ENCODE data around the gene OSCAR. TPM values are rescaled to one million over a fixed set of nuclear protein-coding genes. Genes with fewer than 3 reads are reported as not detected.
A peak's percentile ranks its signal among the peaks of the same experiment; 100 is the strongest.

OSCAR gene
- total RNA-seq, 5 donors from 2014 or later (not counting 1 experiment from before 2014, with no cell fraction given), result 0.32 to 0.76 (median 0.58) TPM

GRCh38 chr19:54141356-54141755, 40.8 kb upstream of the OSCAR start:
- H3K27me3 ChIP-seq (replicated peaks in 1 of 2; ENCODE audit: control insufficient read depth in 2 of 2, extremely low read depth in 1 of 2, insufficient read depth in 2 of 2, low read length in 1 of 2), result no peaks in the 10 kb centered on the region
- H3K4me3 Mint-ChIP-seq, result no peak overlapping the region
- ATAC-seq (replicated peaks in 1 of 4), result no peak
- POLR2A ChIA-PET, result no interaction called here
- H3K27ac ChIP-seq (ENCODE audit: low read length), result no peak overlapping the region
- no peaks in the 10 kb centered on the region for H3K9me3 ChIP-seq
- peaks cover 32% of the 10 kb centered on the region for H3K36me3 Mint-ChIP-seq
- no peaks in the 10 kb centered on the region for H3K27me3 Mint-ChIP-seq
- peaks cover 15 to 63% of the 10 kb centered on the region in 2 donors for H3K36me3 ChIP-seq (ENCODE audit: control insufficient read depth in 2 of 2, extremely low read depth in 1 of 2, insufficient read depth in 1 of 2, low read length in 1 of 2)
- H3K4me1 Mint-ChIP-seq, result peaks cover 42 to 46% (median 42%) of the 10 kb centered on the region in 3 donors
- CTCF ChIA-PET, result no interaction called here
- no peak overlapping the region for H3K4me3 ChIP-seq (ENCODE audit: control insufficient read depth in 1 of 2, extremely low read depth in 1 of 2, low read length in 1 of 2)
- peaks cover 8 to 39% of the 10 kb centered on the region in 2 experiments for H3K4me1 ChIP-seq (ENCODE audit: control insufficient read depth in 1 of 2, extremely low read depth in 1 of 2, insufficient read depth in 2 of 2, low read length in 2 of 2)
- DNase-seq, result no peak
- no peak overlapping the region for H3K27ac Mint-ChIP-seq
- no CpG with 5 or more reads among the region's 3 CpGs for WGBS (ENCODE audit: insufficient coverage)
- no peaks in the 10 kb centered on the region for H3K9me3 Mint-ChIP-seq

GRCh38 chr19:54138489-54139256, 38.1 kb upstream of the OSCAR start:
- Mint-ChIP-seq H3K36me3 (peaks cover 15% of the 10 kb centered on the region), H3K27me3 (no peaks in the 10 kb centered on the region), H3K9me3 (no peaks in the 10 kb centered on the region), H3K4me1 (peaks cover 49 to 57% (median 54%) of the 10 kb centered on the region in 3 donors), H3K4me3 (peak overlapping the region; percentile 78 to 88 (median 87)), H3K27ac (peak overlapping the region; percentile 89 to 91)
- H3K9me3 ChIP-seq, result no peaks in the 10 kb centered on the region
- 17% methylated on average over 10 of the region's 31 CpGs for WGBS (ENCODE audit: insufficient coverage)
- peaks cover 6 to 36% of the 10 kb centered on the region in 2 donors for H3K36me3 ChIP-seq (ENCODE audit: control insufficient read depth in 2 of 2, extremely low read depth in 1 of 2, insufficient read depth in 1 of 2, low read length in 1 of 2)
- H3K4me1 ChIP-seq (ENCODE audit: control insufficient read depth in 1 of 2, extremely low read depth in 1 of 2, insufficient read depth in 2 of 2, low read length in 2 of 2), result peaks cover 13 to 47% of the 10 kb centered on the region in 2 experiments
- peak overlapping the region; percentile 26 to 73 for H3K4me3 ChIP-seq (ENCODE audit: control insufficient read depth in 1 of 2, extremely low read depth in 1 of 2, low read length in 1 of 2)
- DNase-seq (peak in 1 of 35 experiments; percentile 31), ATAC-seq (replicated peaks in 1 of 4) (no peak)
- H3K27me3 ChIP-seq (replicated peaks in 1 of 2; ENCODE audit: control insufficient read depth in 2 of 2, extremely low read depth in 1 of 2, insufficient read depth in 2 of 2, low read length in 1 of 2), result peaks cover 0 to 5% of the 10 kb centered on the region in 2 experiments
- peak overlapping the region; percentile 16 for H3K27ac ChIP-seq (ENCODE audit: low read length)
- POLR2A ChIA-PET, result interaction anchor here in 1 of 2 donors (0.6 kb wide), 1 partner anchor 12 kb away, joined by 6 read pairs; no protein-coding TSS in a partner anchor
- CTCF ChIA-PET, result no interaction called here

- POLR2A ChIA-PET, result interaction anchor here (0.8 to 1.7 kb wide), 13 partner anchors 13 to 1983 kb away, joined by 3 to 30 read pairs (median 6); partner anchors contain the start of genes LENG1 (in 1 of the 2), LENG8 (in 1 of the 2), MBOAT7 (in 1 of the 2) and PRPF31 (in 1 of the 2)
- H3K36me3 ChIP-seq (ENCODE audit: control insufficient read depth in 2 of 2, extremely low read depth in 1 of 2, insufficient read depth in 1 of 2, low read length in 1 of 2), result peaks cover 2 to 28% of the 10 kb centered on the region in 2 donors
- H3K4me1 Mint-ChIP-seq, result peaks cover 49 to 57% (median 54%) of the 10 kb centered on the region in 3 donors
- H3K36me3 Mint-ChIP-seq, result peaks cover 7% of the 10 kb centered on the region
- H3K27me3 ChIP-seq (replicated peaks in 1 of 2; ENCODE audit: control insufficient read depth in 2 of 2, extremely low read depth in 1 of 2, insufficient read depth in 2 of 2, low read length in 1 of 2), result peaks cover 0 to 5% of the 10 kb centered on the region in 2 experiments
- no peaks in the 10 kb centered on the region for H3K27me3 Mint-ChIP-seq
- no peaks in the 10 kb centered on the region for H3K9me3 Mint-ChIP-seq
- CTCF ChIA-PET, result interaction anchor here in 1 of 2 donors (0.5 to 1.9 kb wide), 13 partner anchors 19 to 1534 kb away, joined by 3 to 26 read pairs (median 4); partner anchors contain the start of genes LENG1, MBOAT7, PRPF31 and RPS9
- peak within 1 kb of the TSS; percentile 78 to 88 (median 87) for H3K4me3 Mint-ChIP-seq
- peaks cover 13 to 51% of the 10 kb centered on the region in 2 experiments for H3K4me1 ChIP-seq (ENCODE audit: control insufficient read depth in 1 of 2, extremely low read depth in 1 of 2, insufficient read depth in 2 of 2, low read length in 2 of 2)
- whole genome bisulfite sequencing (ENCODE audit: insufficient coverage), result under 1% methylated on average over 75 of the region's 103 CpGs
- ATAC-seq (replicated peaks in 1 of 4) (no peak), DNase-seq (peak in 23 of 35 experiments; percentile 12 to 55 (median 33))
- peak within 1 kb of the TSS; percentile 90 to 92 for H3K27ac Mint-ChIP-seq
- H3K4me3 ChIP-seq (ENCODE audit: control insufficient read depth in 1 of 2, extremely low read depth in 1 of 2, low read length in 1 of 2), result peak within 1 kb of the TSS; percentile 67 to 73
- no peaks in the 10 kb centered on the region for H3K9me3 ChIP-seq
- H3K27ac ChIP-seq (ENCODE audit: low read length), result peak within 1 kb of the TSS; percentile 70
These were observed 37.3 kb upstream of the OSCAR start, which contains the start of gene CNOT3 for GRCh38 chr19:54137699-54138488. TSS of gene CNOT3 (plus strand) at chr19:54137762. CDS start at chr19:54142979, 5,217 bp downstream.

- no peaks in the 10 kb centered on the region for H3K9me3 ChIP-seq
- Mint-ChIP-seq H3K4me1 (peaks cover 47 to 53% (median 50%) of the 10 kb centered on the region in 3 donors), H3K4me3 (peak overlapping the region; percentile 78 to 87 (median 85)), H3K27ac (peak overlapping the region; percentile 90 to 92), H3K36me3 (peaks cover 3% of the 10 kb centered on the region), H3K9me3 (no peaks in the 10 kb centered on the region), H3K27me3 (no peaks in the 10 kb centered on the region)
- POLR2A ChIA-PET, result interaction anchor here (0.8 to 1.7 kb wide), 15 partner anchors 12 to 1984 kb away, joined by 3 to 30 read pairs (median 5); partner anchors contain the start of genes PRPF31 (in 2 of the 2), TFPT (in 2 of the 2), LENG1 (in 1 of the 2) and LENG8 (in 1 of the 2)
- peak overlapping the region; percentile 70 for H3K27ac ChIP-seq (ENCODE audit: low read length)
- ATAC-seq (replicated peaks in 1 of 4) (peak; percentile 80 to 84 (median 81)), DNase-seq (peak; percentile 95 to 100 (median 99))
- H3K4me3 ChIP-seq (ENCODE audit: control insufficient read depth in 1 of 2, extremely low read depth in 1 of 2, low read length in 1 of 2), result peak overlapping the region; percentile 67 to 73
- under 1% methylated on average over 32 of the region's 46 CpGs for WGBS (ENCODE audit: insufficient coverage)
- CTCF ChIA-PET, result interaction anchor here in 1 of 2 donors (0.5 to 1.9 kb wide), 16 partner anchors 20 to 1534 kb away, joined by 3 to 26 read pairs (median 4); partner anchors contain the start of genes LENG1, MBOAT7, PRPF31 and RPS9
- H3K36me3 ChIP-seq (ENCODE audit: control insufficient read depth in 2 of 2, extremely low read depth in 1 of 2, insufficient read depth in 1 of 2, low read length in 1 of 2), result peaks cover 0 to 20% of the 10 kb centered on the region in 2 donors
- H3K27me3 ChIP-seq (replicated peaks in 1 of 2; ENCODE audit: control insufficient read depth in 2 of 2, extremely low read depth in 1 of 2, insufficient read depth in 2 of 2, low read length in 1 of 2), result peaks cover 0 to 5% of the 10 kb centered on the region in 2 experiments
- peaks cover 13 to 51% of the 10 kb centered on the region in 2 experiments for H3K4me1 ChIP-seq (ENCODE audit: control insufficient read depth in 1 of 2, extremely low read depth in 1 of 2, insufficient read depth in 2 of 2, low read length in 2 of 2)
These were observed 36.5 kb upstream of the OSCAR start for GRCh38 chr19:54136864-54137698.

GRCh38 chr19:54136086-54136863, 35.7 kb upstream of the OSCAR start:
- CTCF ChIA-PET, result interaction anchor here in 1 of 2 donors (0.6 to 1.9 kb wide), 12 partner anchors 21 to 1535 kb away, joined by 3 to 26 read pairs (median 4); partner anchors contain the start of genes LENG1, MBOAT7, PRPF31 and TFPT
- Mint-ChIP-seq H3K4me1 (peaks cover 40 to 45% (median 42%) of the 10 kb centered on the region in 3 donors), H3K27ac (peak overlapping the region; percentile 90 to 92), H3K9me3 (no peaks in the 10 kb centered on the region), H3K4me3 (peak overlapping the region; percentile 78 to 87 (median 85)), H3K36me3 (peaks cover 3% of the 10 kb centered on the region), H3K27me3 (no peaks in the 10 kb centered on the region)
- peaks cover 2 to 17% of the 10 kb centered on the region in 2 donors for H3K36me3 ChIP-seq (ENCODE audit: control insufficient read depth in 2 of 2, extremely low read depth in 1 of 2, insufficient read depth in 1 of 2, low read length in 1 of 2)
- peaks cover 0 to 5% of the 10 kb centered on the region in 2 experiments for H3K27me3 ChIP-seq (replicated peaks in 1 of 2; ENCODE audit: control insufficient read depth in 2 of 2, extremely low read depth in 1 of 2, insufficient read depth in 2 of 2, low read length in 1 of 2)
- H3K9me3 ChIP-seq, result no peaks in the 10 kb centered on the region
- DNase-seq (peak in 1 of 35 experiments; percentile 4), ATAC-seq (replicated peaks in 1 of 4) (no peak)
- H3K27ac ChIP-seq (ENCODE audit: low read length), result peak overlapping the region; percentile 25
- H3K4me1 ChIP-seq (ENCODE audit: control insufficient read depth in 1 of 2, extremely low read depth in 1 of 2, insufficient read depth in 2 of 2, low read length in 2 of 2), result peaks cover 13 to 46% of the 10 kb centered on the region in 2 experiments
- POLR2A ChIA-PET, result interaction anchor here (0.8 to 1.7 kb wide), 11 partner anchors 21 to 1985 kb away, joined by 3 to 30 read pairs (median 5); partner anchors contain the start of genes PRPF31 (in 2 of the 2), TFPT (in 2 of the 2), LENG1 (in 1 of the 2) and LENG8 (in 1 of the 2)
- H3K4me3 ChIP-seq (ENCODE audit: control insufficient read depth in 1 of 2, extremely low read depth in 1 of 2, low read length in 1 of 2), result peak overlapping the region; percentile 56 to 67
- WGBS (ENCODE audit: insufficient coverage), result 13% methylated on average over 17 of the region's 30 CpGs

All from T-cell (primary cell).